Loucy (cell line): ENCODE measurements around the gene SYT9.

ENCODE experiments used
- H2AFZ ChIP-seq: fragments of 200-600 bp; sonication (generic); 2 replicates; pipeline ENCODE4 v1.6.0; 2016; ENCODE audit warnings: antibody characterized with exemption, mild to moderate bottlenecking, low read length, moderate library complexity
- H3F3A ChIP-seq: fragments of 200-600 bp; 2 replicates; pipeline ENCODE4 v1.6.0; 2016; ENCODE audit warnings: antibody characterized with exemption, low read depth, mild to moderate bottlenecking
- H3K27me3 ChIP-seq: fragments of 200-600 bp; sonication (generic); 2 replicates; pipeline ENCODE4 v1.6.1; 2014; ENCODE audit warnings: low read length, mild to moderate bottlenecking; ENCODE audit not compliant: insufficient read depth, poor library complexity, severe bottlenecking
- H3K36me3 ChIP-seq: fragments of 200-600 bp; sonication (generic); 2 replicates; pipeline ENCODE4 v1.6.1; 2016; ENCODE audit warnings: low read length; ENCODE audit not compliant: insufficient read depth
- H3K4me1 ChIP-seq: fragments of 200-600 bp; sonication (generic); 2 replicates; pipeline ENCODE4 v1.5.1; 2014; ENCODE audit warnings: low read length, mild to moderate bottlenecking; ENCODE audit not compliant: insufficient read depth, poor library complexity, severe bottlenecking
- H3K4me2 ChIP-seq: fragments of 200-600 bp; sonication (generic); 2 replicates; pipeline ENCODE4 v1.6.0; 2014; ENCODE audit warnings: antibody characterized with exemption, low read length, low read depth, mild to moderate bottlenecking; ENCODE audit not compliant: poor library complexity, severe bottlenecking
- H3K4me3 ChIP-seq: fragments of 200-600 bp; sonication (generic); 2 replicates; pipeline ENCODE4 v1.5.1; 2014; ENCODE audit warnings: low read length, mild to moderate bottlenecking, mixed read lengths; ENCODE audit not compliant: poor library complexity, severe bottlenecking
- H3K79me2 ChIP-seq: fragments of 200-600 bp; sonication (generic); 2 replicates; pipeline ENCODE4 v1.6.1; 2014; ENCODE audit warnings: low read length; ENCODE audit not compliant: insufficient read depth
- H3K9ac ChIP-seq: fragments of 200-600 bp; sonication (generic); 2 replicates; pipeline ENCODE4 v1.6.0; 2014; ENCODE audit warnings: mild to moderate bottlenecking, low read depth, low read length, moderate library complexity; ENCODE audit not compliant: poor library complexity, severe bottlenecking
- H3K9me2 ChIP-seq: fragments of 200-600 bp; sonication (generic); replicated peaks from 2 replicates; pipeline ENCODE4 v1.6.1; 2016; ENCODE audit warnings: low read depth, low read length, mixed read lengths
- H3K9me3 ChIP-seq: fragments of 200-600 bp; sonication (generic); 2 replicates; pipeline ENCODE4 v1.6.1; 2014; ENCODE audit warnings: mild to moderate bottlenecking, antibody characterized with exemption, low read length, low read depth; ENCODE audit not compliant: insufficient read depth
- H4K20me1 ChIP-seq: fragments of 200-600 bp; sonication (generic); 2 replicates; pipeline ENCODE4 v1.6.0; 2014; ENCODE audit warnings: antibody characterized with exemption, low read length, mild to moderate bottlenecking; ENCODE audit not compliant: insufficient read depth, poor library complexity, severe bottlenecking
- CTCF ChIP-seq: fragments of 200-600 bp; sonication (generic); conservative IDR thresholded peaks from 2 replicates; pipeline ENCODE4 v1.5.1; 2014; ENCODE audit warnings: mild to moderate bottlenecking, antibody characterized with exemption, low read length
- EZH2phosphoT487 ChIP-seq: fragments of 200-600 bp; IDR thresholded peaks from 2 replicates; pipeline ENCODE4 v1.6.1; 2018; ENCODE audit warnings: antibody characterized with exemption, mild to moderate bottlenecking, moderate library complexity, borderline replicate concordance

SYT9 gene

GRCh38 chr11:7471071-7471470, 219.4 kb downstream of the SYT9 start:
- no peaks in the 10 kb centered on the region for H3K9me2 ChIP-seq

GRCh38 chr11:7473717-7474116, 222.0 kb downstream of the SYT9 start:
- TF ChIP-seq CTCF (no peak), EZH2phosphoT487 (no peak)
- Histone ChIP-seq H3K4me2 (no peak overlapping the region), H3F3A (no peaks in the 10 kb centered on the region), H3K27me3 (no peaks in the 10 kb centered on the region), H3K9me2 (no peaks in the 10 kb centered on the region), H3K36me3 (no peaks in the 10 kb centered on the region), H3K4me3 (no peak overlapping the region), H2AFZ (no peak overlapping the region), H3K9ac (no peak overlapping the region), H3K9me3 (no peaks in the 10 kb centered on the region), H3K79me2 (no peaks in the 10 kb centered on the region), H3K4me1 (no peaks in the 10 kb centered on the region), H4K20me1 (no peaks in the 10 kb centered on the region)

More at GRCh38 chr11:7471071-7471470, 219.4 kb downstream of the SYT9 start:
- no peak overlapping the region for H3K4me2 ChIP-seq
- H3K4me3 ChIP-seq: no peak overlapping the region
- no peaks in the 10 kb centered on the region for H3K9me3 ChIP-seq
- no peak overlapping the region for H2AFZ ChIP-seq
- no peaks in the 10 kb centered on the region for H3K36me3 ChIP-seq
- H3K9ac ChIP-seq: no peak overlapping the region
- no peaks in the 10 kb centered on the region for H3K27me3 ChIP-seq
- no peaks in the 10 kb centered on the region for H3K79me2 ChIP-seq
- TF ChIP-seq CTCF (no peak), EZH2phosphoT487 (no peak)
- no peaks in the 10 kb centered on the region for H3F3A ChIP-seq
- H4K20me1 ChIP-seq: no peaks in the 10 kb centered on the region
- H3K4me1 ChIP-seq: no peaks in the 10 kb centered on the region

GRCh38 chr11:7480113-7480512, 228.4 kb downstream of the SYT9 start:
- Histone ChIP-seq H3K9ac (no peak overlapping the region), H3K36me3 (no peaks in the 10 kb centered on the region), H3F3A (no peaks in the 10 kb centered on the region), H3K79me2 (no peaks in the 10 kb centered on the region), H2AFZ (no peak overlapping the region), H3K4me1 (no peaks in the 10 kb centered on the region), H3K27me3 (no peaks in the 10 kb centered on the region), H3K9me2 (no peaks in the 10 kb centered on the region), H3K4me2 (no peak overlapping the region), H3K4me3 (no peak overlapping the region), H4K20me1 (no peaks in the 10 kb centered on the region), H3K9me3 (no peaks in the 10 kb centered on the region)
- no peak for TF ChIP-seq EZH2phosphoT487
- TF ChIP-seq CTCF: no peak
